Lung microvascular endothelial cell (primary cell): Measurements from ENCODE around the gene SYCP2L. TPM values are rescaled to one million over a fixed set of nuclear protein-coding genes. Genes with fewer than 3 reads are reported as not detected.
"Not testable (repeated sequence)": the region's sequence is repeated elsewhere in the genome, so short reads cannot be mapped to it uniquely, and the experiment has no call there.

ENCODE experiments used
- DNase-seq, 2 donors: peaks; one replicate each; pipeline versions ENCODE4 v3.0.0 to v3.0.0-alpha.2; 2010; ENCODE audit warnings: low read depth in 2 of 2
- total RNA-seq: library from RNA; depleted of rRNA; stranded (reverse); fragments of >200 nt; gene quantifications from 2 replicates; pipeline ENCODE4 v1.2.1, GENCODE V29; 2014

SYCP2L gene
- not detected in 2 replicates for total RNA-seq

- peak in 1 of 2 donors; percentile 2 for DNase-seq
Measured at GRCh38 chr6:10886691-10887502, at the start of gene SYCP2L. SYCP2L (plus strand) TSS chr6:10887052; CDS start chr6:10887127, 75 bp downstream.

GRCh38 chr6:10837622-10837994 lies 49.2 kb upstream of the SYCP2L start:
- DNase-seq, result peak; percentile 12 to 19

GRCh38 chr6:10837995-10838793 lies 48.7 kb upstream of the SYCP2L start, which contains the start of gene MAK:
MAK (minus strand) TSS chr6:10838539; CDS start chr6:10830648, 7,891 bp downstream.
- DNase-seq, result peak; percentile 79 to 80

- DNase-seq, result no peak
Measured at GRCh38 chr6:10838794-10839333, 48.0 kb upstream of the SYCP2L start.

GRCh38 chr6:10843554-10843953 lies 43.3 kb upstream of the SYCP2L start:
- DNase-seq, result no peak

- peak in 1 of 2 donors; percentile 13 for DNase-seq
Measured at GRCh38 chr6:10847684-10848083, 39.2 kb upstream of the SYCP2L start.

- no peak for DNase-seq
Measured at GRCh38 chr6:10849901-10850300, 37.0 kb upstream of the SYCP2L start.

- no peak for DNase-seq
Measured at GRCh38 chr6:10850728-10851127, 36.1 kb upstream of the SYCP2L start.

- no peak for DNase-seq
Measured at GRCh38 chr6:10852361-10852960, 34.4 kb upstream of the SYCP2L start.

GRCh38 chr6:10853849-10854300 lies 33.0 kb upstream of the SYCP2L start:
- DNase-seq, result not testable (repeated sequence)

GRCh38 chr6:10854922-10855632 lies 31.8 kb upstream of the SYCP2L start:
- no peak for DNase-seq

GRCh38 chr6:10857259-10857658 lies 29.6 kb upstream of the SYCP2L start:
- no peak for DNase-seq

- DNase-seq, result no peak
Measured at GRCh38 chr6:10861086-10861485, 25.8 kb upstream of the SYCP2L start.

GRCh38 chr6:10862361-10862760 lies 24.5 kb upstream of the SYCP2L start:
- no peak for DNase-seq

GRCh38 chr6:10863031-10863430 lies 23.8 kb upstream of the SYCP2L start:
- DNase-seq, result not testable (repeated sequence)

- DNase-seq, result not testable (repeated sequence)
Measured at GRCh38 chr6:10866709-10867108, 20.1 kb upstream of the SYCP2L start.

GRCh38 chr6:10867952-10868351 lies 18.9 kb upstream of the SYCP2L start:
- DNase-seq, result no peak

- DNase-seq, result no peak
Measured at GRCh38 chr6:10873374-10873773, 13.5 kb upstream of the SYCP2L start.

GRCh38 chr6:10874207-10874606 lies 12.6 kb upstream of the SYCP2L start:
- no peak for DNase-seq

- DNase-seq, result no peak
Measured at GRCh38 chr6:10875026-10875425, 11.8 kb upstream of the SYCP2L start.

- no peak for DNase-seq
Measured at GRCh38 chr6:10877012-10877411, 9.8 kb upstream of the SYCP2L start.
